Mesenteric fat pad (tissue), 1 donor: ENCODE measurements around the gene AGBL1. TPM values are rescaled to one million over a fixed set of nuclear protein-coding genes. Genes with fewer than 3 reads are reported as not detected.

ENCODE experiments used
- DNase-seq: peaks from one replicate; pipeline ENCODE4 v3.0.0-alpha.2; 2020; ENCODE audit warnings: low spot score
- total RNA-seq: library from RNA; stranded (reverse); fragmentation: NEBNext Ultra II Directional; extraction: Animal tissue kit (Norgen Biotek cat#: 25700); gene quantifications from one replicate; pipeline ENCODE4 v1.2.1, GENCODE V29; 2021
- donor health status: DM: yes; HTN: yes; CAD: no.

The AGBL1 gene
- total RNA-seq, 1 donor from 2014 or later, result not detected

GRCh38 chr15:86162641-86163040, 83.0 kb downstream of the AGBL1 start:
- DNase-seq, result no peak

GRCh38 chr15:86163816-86164215, 84.1 kb downstream of the AGBL1 start:
- no peak for DNase-seq

- DNase-seq, result no peak
Measured at GRCh38 chr15:86164232-86164898, 84.7 kb downstream of the AGBL1 start.

GRCh38 chr15:86165265-86166211, 85.9 kb downstream of the AGBL1 start:
- no peak for DNase-seq

- DNase-seq, result no peak
Measured at GRCh38 chr15:86167841-86168240, 88.2 kb downstream of the AGBL1 start.

GRCh38 chr15:86178845-86179244, 99.2 kb downstream of the AGBL1 start:
- no peak for DNase-seq

- DNase-seq, result no peak
Measured at GRCh38 chr15:86183596-86184491, 104.2 kb downstream of the AGBL1 start.

- no peak for DNase-seq
Measured at GRCh38 chr15:86193716-86194380, 114.2 kb downstream of the AGBL1 start.

GRCh38 chr15:86197770-86198169, 118.1 kb downstream of the AGBL1 start:
- no peak for DNase-seq

GRCh38 chr15:86199467-86200145, 119.9 kb downstream of the AGBL1 start:
- no peak for DNase-seq

GRCh38 chr15:86201313-86202008, 121.8 kb downstream of the AGBL1 start:
- DNase-seq, result no peak

- no peak for DNase-seq
Measured at GRCh38 chr15:86203462-86203861, 123.8 kb downstream of the AGBL1 start.

GRCh38 chr15:86205096-86205495, 125.4 kb downstream of the AGBL1 start:
- DNase-seq, result no peak

GRCh38 chr15:86213420-86213819, 133.7 kb downstream of the AGBL1 start:
- no peak for DNase-seq

GRCh38 chr15:86213888-86214287, 134.2 kb downstream of the AGBL1 start:
- DNase-seq, result no peak

- DNase-seq, result no peak
Measured at GRCh38 chr15:86221119-86221518, 141.4 kb downstream of the AGBL1 start.

GRCh38 chr15:86229306-86229705, 149.6 kb downstream of the AGBL1 start:
- no peak for DNase-seq

GRCh38 chr15:86229936-86230335, 150.3 kb downstream of the AGBL1 start:
- no peak for DNase-seq

GRCh38 chr15:86231864-86232721, 152.4 kb downstream of the AGBL1 start:
- DNase-seq, result no peak
